A549 (cell line): ENCODE measurements around the gene CAP2. TPM values are rescaled to one million over a fixed set of nuclear protein-coding genes. Genes with fewer than 3 reads are reported as not detected.
A peak's percentile ranks its signal among the peaks of the same experiment; 100 is the strongest.

Experiments
- ATAC-seq, 2 experiments: fragments of 200-7000 bp in 1 of 2; fragments of >200 bp in 1 of 2; cut with Nextera tagmentation in 1 of 2; cut with Tn5 transposase in 1 of 2; 3 replicates each; pipeline versions ENCODE4 v1.8.0 to v1.9.1; 2018 to 2020; ENCODE audit warnings: mild to moderate bottlenecking in 1 of 2, moderate library complexity in 1 of 2
- CTCF ChIA-PET: fragments of 300-600 bp; sonication (Branson Sonifier 250); formaldehyde crosslinking; extraction: SDS; loops from one replicate; lab custom pipeline; 2021; ENCODE audit warnings: antibody characterized with exemption, inconsistent platforms; lab: Yijun Ruan, JAX
- POLR2A ChIA-PET: fragments of 350-600 bp; formaldehyde crosslinking; extraction: SDS; loops from one replicate; lab custom pipeline; 2021; ENCODE audit warnings: antibody characterized with exemption, inconsistent platforms; lab: Yijun Ruan, JAX
- DNase-seq, 2 experiments: peaks; one replicate each; pipeline versions ENCODE4 v3.0.0 to v3.0.0-alpha.2; 2011 to 2016; ENCODE audit warnings: low read depth in 1 of 2, low spot score in 1 of 2
- FAIRE-seq: peaks from 2 replicates; lab custom pipeline; 2011; peaks lifted over from hg19 to GRCh38; lab: Jason Lieb, UNC
- H3K27ac ChIP-seq, 2 experiments: fragments of >200 bp; sonication (Bioruptor Twin); formaldehyde crosslinking; 3 replicates each; pipeline ENCODE4 v1.5.1; 2016 to 2017
- H3K4me1 ChIP-seq: fragments of >200 bp; sonication (Bioruptor Twin); formaldehyde crosslinking; 3 replicates; pipeline ENCODE4 v1.6.1; 2016
- H3K4me2 ChIP-seq: fragments of >200 bp; sonication (Bioruptor Twin); formaldehyde crosslinking; 3 replicates; pipeline ENCODE4 v1.6.1; 2016
- H3K4me3 ChIP-seq: fragments of >200 bp; sonication (Bioruptor Twin); formaldehyde crosslinking; 3 replicates; pipeline ENCODE4 v1.5.1; 2016
- H3K9me3 ChIP-seq: fragments of >200 bp; sonication (Bioruptor Twin); formaldehyde crosslinking; 3 replicates; pipeline ENCODE4 v1.6.1; 2016
- BCL3 ChIP-seq: fragments of >200 bp; sonication (Bioruptor Twin); formaldehyde crosslinking; IDR thresholded peaks from 3 replicates; pipeline ENCODE4 v1.6.1; 2016
- CHD2 ChIP-seq: fragments of 150-350 bp; IDR thresholded peaks from 2 replicates; pipeline ENCODE4 v1.6.1; 2014; ENCODE audit warnings: low read length; ENCODE audit not compliant: partially characterized antibody
- EHMT2 ChIP-seq: fragments of 200-600 bp; sonication (generic); IDR thresholded peaks from 2 replicates; pipeline ENCODE4 v1.6.1; 2016; ENCODE audit warnings: antibody characterized with exemption, low read depth, mild to moderate bottlenecking, moderate library complexity
- ELK1 ChIP-seq: fragments of 150-350 bp; IDR thresholded peaks from 2 replicates; pipeline ENCODE4 v1.6.1; 2014; ENCODE audit warnings: low read depth, mild to moderate bottlenecking, low read length
- EP300 ChIP-seq, 2 experiments: fragments of >200 bp; sonication (Bioruptor Twin); formaldehyde crosslinking; IDR thresholded peaks; 2 replicates in 1 of 2; 3 replicates in 1 of 2; pipeline ENCODE4 v1.6.1; 2016 to 2017
- ESRRA ChIP-seq: fragments of 150-350 bp; IDR thresholded peaks from 2 replicates; pipeline ENCODE4 v1.6.1; 2014; ENCODE audit warnings: mild to moderate bottlenecking, low read length, borderline replicate concordance
- FOSL2 ChIP-seq, 2 experiments: fragments of 450-650 bp in 1 of 2; fragments of >200 bp in 1 of 2; sonication (Bioruptor Twin) in 1 of 2; formaldehyde crosslinking; IDR thresholded peaks; 2 replicates each; pipeline versions ENCODE4 v1.5.0 to v1.6.1; 2016 to 2020; ENCODE audit warnings: mild to moderate bottlenecking in 1 of 2, moderate library complexity in 1 of 2
- FOXS1 ChIP-seq: fragments of 250-450 bp; sonication (Bioruptor Pico); IDR thresholded peaks from 2 replicates; pipeline ENCODE4 v1.5.0; 2020; ENCODE audit warnings: mild to moderate bottlenecking, moderate library complexity
- GATA3 ChIP-seq: IDR thresholded peaks from 2 replicates; pipeline ENCODE4 v1.6.1; 2012; ENCODE audit warnings: borderline replicate concordance
- HES2 ChIP-seq: fragments of >200 bp; sonication (Bioruptor Twin); formaldehyde crosslinking; IDR thresholded peaks from 2 replicates; pipeline ENCODE4 v1.6.1; 2016
- HOXB13 ChIP-seq: fragments of 250-450 bp; sonication (Bioruptor Pico); IDR thresholded peaks from 2 replicates; pipeline ENCODE4 v1.5.0; 2020; ENCODE audit warnings: low read depth, mild to moderate bottlenecking, moderate library complexity
- HOXB5 ChIP-seq: fragments of 250-450 bp; sonication (Bioruptor Pico); IDR thresholded peaks from 2 replicates; pipeline ENCODE4 v1.5.0; 2020; ENCODE audit warnings: mild to moderate bottlenecking, moderate library complexity
- JUN ChIP-seq, 2 experiments: fragments of >200 bp; sonication (Bioruptor Twin); formaldehyde crosslinking; IDR thresholded peaks; 2 replicates in 1 of 2; 3 replicates in 1 of 2; pipeline ENCODE4 v1.6.1; 2016 to 2017
- JUNB ChIP-seq: fragments of >200 bp; sonication (Bioruptor Twin); formaldehyde crosslinking; IDR thresholded peaks from 2 replicates; pipeline ENCODE4 v1.6.1; 2016
- KDM5A ChIP-seq: fragments of 200-600 bp; sonication (generic); IDR thresholded peaks from 2 replicates; pipeline ENCODE4 v1.6.1; 2016; ENCODE audit warnings: antibody characterized with exemption, mild to moderate bottlenecking
- MAFK ChIP-seq: fragments of 450-650 bp; IDR thresholded peaks from 2 replicates; pipeline ENCODE4 v1.6.1; 2014; ENCODE audit not compliant: partially characterized antibody
- MAX ChIP-seq: IDR thresholded peaks from 2 replicates; pipeline ENCODE4 v1.6.1; 2012
- NR3C1 ChIP-seq: fragments of >200 bp; sonication (Bioruptor Twin); formaldehyde crosslinking; IDR thresholded peaks from 3 replicates; pipeline ENCODE4 v1.6.1; 2017
- POLR2AphosphoS2 ChIP-seq: conservative IDR thresholded peaks from 2 replicates; pipeline ENCODE4 v1.6.1; 2012; ENCODE audit warnings: low read length, improper control_type of control experiment, inconsistent platforms
- SREBF2 ChIP-seq: fragments of 450-650 bp; IDR thresholded peaks from 2 replicates; pipeline ENCODE4 v1.6.1; 2014; ENCODE audit warnings: mild to moderate bottlenecking, moderate library complexity
- ZSCAN20 ChIP-seq: fragments of 250-450 bp; sonication (Bioruptor Pico); IDR thresholded peaks from 2 replicates; pipeline ENCODE4 v1.8.0; 2022; ENCODE audit warnings: mild to moderate bottlenecking, moderate library complexity
- WGBS: methylation state at CpG from one replicate; pipeline ENCODE4 v1.1.6; 2017; ENCODE audit errors: missing lambda C conversion rate; 5-methylcytosine and 5-hydroxymethylcytosine counted together
- polyA plus RNA-seq, 4 experiments: library from polyadenylated mRNA; depleted of rRNA in 3 of 4; stranded (reverse); fragments of >200 nt; fragmentation: RNase III in 1 of 4; extraction: RNeasy Plus Mini Kit Qiagen cat#74134 plus additional on column Dnase treatment in 1 of 4; gene quantifications; 2 replicates in 3 of 4; 3 replicates in 1 of 4; pipeline ENCODE4 v1.2.3, GENCODE V29; 2011 to 2017

The CAP2 gene
- polyA plus RNA-seq, 2 of the 4 experiments (the other 2 are of a cell fraction) = 27.2 to 43.3 TPM

GRCh38 chr6:17390276-17390675 lies 3.1 kb upstream of the CAP2 start:
- no peak overlapping the region for H3K4me3 ChIP-seq
- 95% methylated on average over 3 of the region's 3 CpGs for WGBS
- peaks cover 12% of the 10 kb centered on the region for H3K4me1 ChIP-seq
- H3K27ac ChIP-seq = no peak overlapping the region
- DNase-seq (no peak), ATAC-seq (no peak), FAIRE-seq (no peak)
- CTCF ChIA-PET = no interaction called here
- no peak overlapping the region for H3K4me2 ChIP-seq
- no peak for TF ChIP-seq MAFK
- no peaks in the 10 kb centered on the region for H3K9me3 ChIP-seq
- POLR2A ChIA-PET = no interaction called here

GRCh38 chr6:17391976-17392375 lies 1.4 kb upstream of the CAP2 start:
- 95% methylated on average over 2 of the region's 2 CpGs for WGBS
- FAIRE-seq = no peak
- ATAC-seq = no peak
- Histone ChIP-seq H3K9me3 (no peaks in the 10 kb centered on the region), H3K27ac (no peak overlapping the region), H3K4me3 (no peak overlapping the region), H3K4me1 (peaks cover 10% of the 10 kb centered on the region), H3K4me2 (no peak overlapping the region)
- POLR2A ChIA-PET = no interaction called here
- no peak for DNase-seq
- CTCF ChIA-PET = no interaction called here
- TF ChIP-seq KDM5A = no peak
- no peak for TF ChIP-seq ELK1
- no peak for TF ChIP-seq HOXB13 (CRISPR knock-in tag)
- no peak for TF ChIP-seq FOXS1
- no peak for TF ChIP-seq HES2
- no peak for TF ChIP-seq ESRRA
- no peak for TF ChIP-seq EHMT2
- TF ChIP-seq NR3C1 = no peak
- no peak for TF ChIP-seq SREBF2
- TF ChIP-seq MAFK = no peak
- no peak for TF ChIP-seq ZSCAN20 (CRISPR knock-in tag)
- TF ChIP-seq CHD2 = no peak

GRCh38 chr6:17393892-17394631 lies 667 bp downstream of the CAP2 start:
- DNase-seq = peak; percentile 58 to 61
- TF ChIP-seq HOXB13 (CRISPR knock-in tag) = no peak
- TF ChIP-seq POLR2AphosphoS2 = no peak
- 0 out of 2 replicates have a peak, but pooled peaks have one; percentile 17 for TF ChIP-seq MAX
- no peak; a peak in 1 of 5 replicates for TF ChIP-seq JUN (IDR thresholded peaks at IDR 0.05)
- TF ChIP-seq FOXS1 = no peak
- peak; percentile 25; the same call in 1 of the 2 replicates for TF ChIP-seq JUNB
- no peak; the same call in 1 of the 2 replicates for TF ChIP-seq GATA3
- no peak for TF ChIP-seq HOXB5 (CRISPR knock-in tag)
- no peak for TF ChIP-seq EP300 (IDR thresholded peaks at IDR 0.05)
- 0 out of 3 replicates have a peak, but pooled peaks have one; percentile 52 for TF ChIP-seq BCL3
- TF ChIP-seq FOSL2 (IDR thresholded peaks at IDR 0.05) = peak; percentile 45; the same call in 1 of the 2 replicates
- TF ChIP-seq FOSL2 (CRISPR knock-in tag; IDR thresholded peaks at IDR 0.05) = peak; percentile 90
- POLR2A ChIA-PET = interaction anchor here (0.6 to 1.9 kb wide), 8 partner anchors 12 to 852 kb away, joined by 3 to 8 read pairs (median 5); partner anchors contain the start of gene RBM24
- CTCF ChIA-PET = no interaction called here
- H3K4me2 ChIP-seq = peak overlapping the region; percentile 78
- no peak for FAIRE-seq
- ATAC-seq = peak; percentile 74 to 84
- H3K27ac ChIP-seq = peak overlapping the region; percentile 99 to 100
- peak overlapping the region; percentile 85 for H3K4me3 ChIP-seq
- H3K9me3 ChIP-seq = no peaks in the 10 kb centered on the region
- peaks cover 20% of the 10 kb centered on the region for H3K4me1 ChIP-seq
- WGBS = 3% methylated on average over 9 of the region's 55 CpGs
